GDM1 (cell line): Measurements from ENCODE around the gene ADNP.
"Not testable (repeated sequence)": the region's sequence is repeated elsewhere in the genome, so short reads cannot be mapped to it uniquely, and the experiment has no call there.

ENCODE experiments used
- DNase-seq: peaks from one replicate; lab custom pipeline; 2025; lab: John Stamatoyannopoulos, UW

ADNP gene

GRCh38 chr20:50900261-50900660 lies 31.0 kb downstream of the ADNP start:
- no peak for DNase-seq

DNA sequence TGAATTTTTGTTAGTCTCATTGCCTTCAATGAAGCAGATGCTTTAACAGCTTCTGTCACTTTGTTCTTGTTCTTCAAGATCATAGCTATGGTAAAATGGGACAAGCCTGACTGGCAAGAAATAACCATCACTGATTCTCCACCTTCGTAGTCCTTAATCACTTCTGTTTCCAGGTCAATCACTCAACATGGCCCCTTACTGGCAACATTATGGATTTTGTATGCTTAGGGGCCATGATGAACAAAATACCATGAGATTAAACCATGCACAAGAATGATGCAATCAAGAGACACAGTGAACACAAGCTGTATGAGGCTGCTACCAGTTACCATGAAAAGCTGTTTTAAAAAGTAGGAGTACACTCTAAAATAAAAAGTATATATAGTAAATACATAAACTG lies 32.8 kb downstream of the ADNP start:
- no peak for DNase-seq

GRCh38 chr20:50895111-50895830 lies 36.0 kb downstream of the ADNP start:
- DNase-seq: no peak

GRCh38 chr20:50893620-50894019 lies 37.6 kb downstream of the ADNP start:
- no peak for DNase-seq

- no peak for DNase-seq
These were observed 38.8 kb downstream of the ADNP start for GRCh38 chr20:50892394-50892793.

DNA sequence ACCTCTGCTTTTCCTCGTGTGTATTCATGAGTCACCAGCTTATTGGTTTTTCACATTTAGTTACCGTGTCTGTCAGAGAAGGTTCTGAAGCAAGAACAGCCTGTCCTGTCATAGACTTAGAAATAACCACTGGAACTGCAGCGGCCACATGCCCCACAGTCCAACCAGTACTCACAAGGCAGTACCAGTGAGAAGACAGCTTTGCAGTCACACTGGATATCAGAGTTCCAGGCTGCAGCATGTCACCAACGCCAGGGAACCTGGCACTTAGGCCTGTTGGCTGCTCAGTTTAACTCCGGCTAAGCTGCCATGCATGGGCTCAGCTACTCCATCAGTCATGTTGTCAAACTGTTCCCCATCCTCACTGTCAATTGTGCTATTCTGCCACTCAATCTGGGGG lies 40.1 kb downstream of the ADNP start:
- no peak for DNase-seq

- DNase-seq: no peak
These were observed 43.7 kb downstream of the ADNP start for GRCh38 chr20:50887576-50887975.

DNA sequence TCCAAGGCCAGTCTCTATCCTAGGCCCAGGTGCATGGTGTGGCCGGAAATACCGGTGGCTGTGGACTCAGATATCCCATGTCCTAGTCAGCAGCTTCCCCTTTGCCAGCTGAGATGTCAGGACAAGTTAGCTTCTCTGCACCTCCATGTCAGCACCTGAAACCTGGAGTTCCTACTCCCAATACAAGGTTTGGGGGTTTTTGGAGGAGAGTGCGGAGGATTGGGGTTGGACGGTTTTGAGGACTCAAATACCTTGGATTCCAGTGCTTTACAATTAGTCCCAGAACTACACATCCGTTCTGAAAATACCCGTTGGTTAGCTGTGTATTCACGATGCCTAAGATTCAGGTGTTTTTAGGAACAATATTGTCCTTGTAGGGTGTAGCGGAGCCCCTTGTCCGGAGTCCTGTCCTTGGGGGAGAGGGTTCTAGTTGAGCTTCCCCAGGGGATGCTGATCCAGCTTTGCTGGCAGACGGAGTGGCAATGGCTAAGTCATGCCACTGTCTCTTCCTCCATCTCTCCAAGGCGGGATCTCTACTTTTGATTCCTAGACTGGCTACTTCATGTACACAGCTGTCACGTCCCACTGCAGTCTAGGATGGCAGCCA lies 45.0 kb downstream of the ADNP start:
- DNase-seq: no peak

GRCh38 chr20:50885781-50886180 lies 45.5 kb downstream of the ADNP start:
- DNase-seq: no peak

GRCh38 chr20:50885068-50885467 lies 46.2 kb downstream of the ADNP start:
- DNase-seq: no peak

- no peak for DNase-seq
These were observed 47.4 kb downstream of the ADNP start for GRCh38 chr20:50883856-50884255.

- DNase-seq: not testable (repeated sequence)
These were observed 49.3 kb downstream of the ADNP start for GRCh38 chr20:50881759-50882424.

GRCh38 chr20:50879649-50880550 lies 51.3 kb downstream of the ADNP start:
- no peak for DNase-seq

GRCh38 chr20:50877232-50877743 lies 53.9 kb downstream of the ADNP start:
- DNase-seq: no peak

- no peak for DNase-seq
These were observed 54.4 kb downstream of the ADNP start for GRCh38 chr20:50876816-50877215.

GRCh38 chr20:50876063-50876685 lies 55.1 kb downstream of the ADNP start:
- no peak for DNase-seq

DNA sequence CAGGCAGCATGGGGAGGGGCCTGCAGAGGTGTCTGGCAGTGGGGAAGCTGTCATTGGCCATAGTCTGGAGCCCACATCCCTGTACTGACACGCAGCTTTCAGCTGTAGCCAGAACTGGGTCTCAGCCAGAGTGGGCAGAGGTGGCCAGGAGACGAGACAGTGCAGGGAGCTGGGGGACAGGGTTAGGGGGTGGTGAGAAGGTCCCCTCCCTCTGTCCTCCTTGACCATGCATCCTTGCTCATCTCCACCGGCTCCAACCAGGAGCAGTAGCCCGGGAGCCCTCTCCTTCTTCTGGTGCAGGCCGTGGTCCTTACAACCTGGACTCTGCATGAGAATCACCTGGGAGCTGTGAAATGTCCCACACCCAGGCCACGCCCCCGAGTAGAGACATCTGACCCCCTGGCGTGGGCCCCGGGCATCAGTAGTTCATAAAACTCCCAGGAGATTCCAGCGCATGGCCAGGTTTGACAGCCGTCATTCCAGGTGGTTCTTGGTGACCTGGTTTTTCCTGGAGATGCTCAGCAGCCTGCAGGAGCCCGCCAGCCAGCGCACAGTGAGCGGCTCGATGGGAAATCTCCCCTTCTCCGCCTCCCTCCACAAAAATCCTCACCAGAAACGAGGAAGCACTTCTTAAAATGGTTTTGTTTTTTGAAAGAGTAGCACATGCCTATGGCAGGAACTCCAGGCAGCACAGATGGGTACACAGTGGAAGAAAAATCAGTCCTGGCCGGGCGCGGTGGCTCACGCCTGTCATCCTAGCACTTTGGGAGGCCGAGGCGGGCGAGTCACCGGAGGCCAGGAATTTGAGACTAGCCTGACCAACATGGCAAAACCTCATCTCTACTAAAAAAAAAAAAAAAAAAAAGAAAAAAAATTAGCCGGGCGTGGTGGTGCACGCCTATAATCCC lies 56.2 kb downstream of the ADNP start:
- no peak for DNase-seq

- DNase-seq: no peak
These were observed 57.0 kb downstream of the ADNP start for GRCh38 chr20:50874111-50874757.

- DNase-seq: no peak
These were observed 57.7 kb downstream of the ADNP start for GRCh38 chr20:50873585-50873984.
